K562 (cell line): Measurements from ENCODE around the gene HOXD4. TPM values are rescaled to one million over a fixed set of nuclear protein-coding genes. Genes with fewer than 3 reads are reported as not detected.
A peak's percentile ranks its signal among the peaks of the same experiment; 100 is the strongest.

ENCODE experiments used
- ATAC-seq: fragments of 200-7000 bp; cut with Tn5 transposase; 3 replicates; pipeline ENCODE4 v1.9.1; 2020; ENCODE audit warnings: moderate library complexity
- BruUV-seq: library from RNA; stranded (reverse); fragments of 400-500 nt; replicated peaks from 2 replicates; lab custom pipeline; 2021; lab: Mats Ljungman, UMichigan
- CTCF ChIA-PET: fragments of 300-600 bp; formaldehyde crosslinking; extraction: SDS; loops from one replicate; lab custom pipeline; 2021; ENCODE audit warnings: low intra/inter-chr PET ratio; lab: Yijun Ruan, JAX
- POLR2A ChIA-PET: fragments of 300-600, 350-650 bp; sonication (Branson Sonifier 250); formaldehyde crosslinking; extraction: SDS; loops from one replicate; lab custom pipeline; 2021; ENCODE audit warnings: antibody characterized with exemption, inconsistent platforms; lab: Yijun Ruan, JAX
- DNase-seq, 4 experiments: peaks; one replicate each; pipeline versions ENCODE4 v3.0.0 to v3.0.0-alpha.2; 2011 to 2018; ENCODE audit warnings: low spot score in 3 of 4, mixed read lengths in 3 of 4; ENCODE audit errors: extremely low read depth in 1 of 4
- FAIRE-seq: peaks from 2 replicates; lab custom pipeline; 2011; peaks lifted over from hg19 to GRCh38; lab: Jason Lieb, UNC
- H2AFZ ChIP-seq: 2 replicates; pipeline ENCODE4 v1.6.0; 2011; ENCODE audit warnings: low read depth, low read length, control low read depth, inconsistent platforms
- H3K27ac ChIP-seq: fragments of 200-600 bp; 3 replicates; pipeline ENCODE4 v1.8.0; 2011; ENCODE audit warnings: low read depth, mild to moderate bottlenecking, control low read depth, inconsistent platforms, low read length, moderate library complexity, mixed read lengths; ENCODE audit errors: extremely low read depth
- H3K27me3 ChIP-seq, 2 experiments: fragments of 300-600 bp in 1 of 2; 2 replicates in 1 of 2; 3 replicates in 1 of 2; pipeline versions ENCODE4 v1.6.0 to v1.8.0; 2011; ENCODE audit warnings: inconsistent platforms in 2 of 2, low read length in 2 of 2, mild to moderate bottlenecking in 1 of 2, mixed read lengths in 1 of 2, moderate library complexity in 1 of 2; ENCODE audit not compliant: control insufficient read depth in 2 of 2, insufficient read depth in 2 of 2
- H3K36me3 ChIP-seq: fragments of 300-600 bp; 3 replicates; pipeline ENCODE4 v1.8.0; 2011; ENCODE audit warnings: mild to moderate bottlenecking, low read length, inconsistent platforms; ENCODE audit not compliant: control insufficient read depth, insufficient read depth
- H3K4me1 ChIP-seq, 2 experiments: fragments of 200-600 bp in 1 of 2; replicated peaks in 1 of 2; 2 replicates in 1 of 2; 3 replicates in 1 of 2; pipeline versions ENCODE4 v1.5.1 to v1.8.0; 2011; ENCODE audit warnings: inconsistent platforms in 2 of 2, low read length in 2 of 2, mild to moderate bottlenecking in 1 of 2, mixed read lengths in 1 of 2, moderate library complexity in 1 of 2; ENCODE audit not compliant: control insufficient read depth in 2 of 2, insufficient read depth in 2 of 2
- H3K4me2 ChIP-seq: 2 replicates; pipeline ENCODE4 v1.6.1; 2011; ENCODE audit warnings: low read length, control low read depth, inconsistent platforms, mixed read lengths; ENCODE audit not compliant: insufficient read depth
- H3K4me3 ChIP-seq: fragments of 200-600 bp; sonication (generic), shearing (Covaris generic); 2 replicates; pipeline ENCODE4 v1.5.1; 2016; ENCODE audit warnings: control low read depth, inconsistent platforms
- H3K79me2 ChIP-seq: fragments of 200-600 bp; 3 replicates; pipeline ENCODE4 v1.8.0; 2011; ENCODE audit warnings: low read length, inconsistent platforms; ENCODE audit not compliant: control insufficient read depth, insufficient read depth
- H3K9ac ChIP-seq, 2 experiments: 2 replicates each; pipeline versions ENCODE4 v1.6.0 to v1.6.1; 2011; ENCODE audit warnings: low read depth in 2 of 2, low read length in 2 of 2, control low read depth in 1 of 2, inconsistent platforms in 1 of 2, mild to moderate bottlenecking in 1 of 2, mixed read lengths in 1 of 2; ENCODE audit not compliant: insufficient read depth in 1 of 2
- H3K9me1 ChIP-seq: one replicate; pipeline ENCODE4 v1.6.0; 2011; ENCODE audit warnings: inconsistent platforms, mild to moderate bottlenecking, low read length, moderate library complexity; ENCODE audit not compliant: control insufficient read depth, insufficient read depth
- H3K9me3 ChIP-seq: replicated peaks from 2 replicates; pipeline ENCODE4 v1.5.1; 2011; ENCODE audit warnings: low read depth, low read length, inconsistent platforms; ENCODE audit not compliant: control insufficient read depth, insufficient read depth
- H4K20me1 ChIP-seq: replicated peaks from 2 replicates; pipeline ENCODE4 v1.6.1; 2011; ENCODE audit warnings: low read length, inconsistent platforms, mixed read lengths; ENCODE audit not compliant: control insufficient read depth, insufficient read depth
- ETV6 ChIP-seq, 3 experiments: fragments of 150-350 bp in 1 of 3; sonication (generic) in 1 of 3; formaldehyde crosslinking in 1 of 3; IDR thresholded peaks; 2 replicates each; pipeline versions ENCODE4 v1.6.1 to v1.8.0; 2014 to 2022; ENCODE audit warnings: borderline replicate concordance in 2 of 3, low read depth in 2 of 3, antibody characterized with exemption in 1 of 3, low read length in 1 of 3, mild to moderate bottlenecking in 1 of 3, missing genetic modification reagents in 1 of 3
- EZH2 ChIP-seq: IDR thresholded peaks from 2 replicates; pipeline ENCODE4 v1.6.1; 2012; ENCODE audit warnings: low read depth, mild to moderate bottlenecking, inconsistent platforms, low read length, borderline replicate concordance
- MAFF ChIP-seq: IDR thresholded peaks from 2 replicates; pipeline ENCODE4 v1.6.1; 2012; ENCODE audit warnings: low read length, improper control_type of control experiment
- MEIS2 ChIP-seq: fragments of 450-650 bp; IDR thresholded peaks from 2 replicates; pipeline ENCODE4 v1.6.1; 2014; ENCODE audit warnings: mild to moderate bottlenecking; ENCODE audit not compliant: partially characterized antibody
- NFE2 ChIP-seq: IDR thresholded peaks from 2 replicates; pipeline ENCODE4 v1.6.1; 2014; ENCODE audit warnings: antibody characterized with exemption, low read depth
- NFIC ChIP-seq: fragments of 450-650 bp; IDR thresholded peaks from 2 replicates; pipeline ENCODE4 v1.6.1; 2017; ENCODE audit warnings: mild to moderate bottlenecking, inconsistent platforms
- THAP12 ChIP-seq: fragments of 250-450 bp; sonication (Bioruptor Pico); IDR thresholded peaks from 2 replicates; pipeline ENCODE4 v1.9.0; 2021; ENCODE audit warnings: mild to moderate bottlenecking, inconsistent platforms
- ZC3H4 ChIP-seq: sonication (generic); formaldehyde crosslinking; IDR thresholded peaks from 2 replicates; pipeline ENCODE4 v1.9.0; 2021; ENCODE audit warnings: missing genetic modification reagents, borderline replicate concordance
- ZNF583 ChIP-seq: fragments of 250-450 bp; sonication (Bioruptor Pico); IDR thresholded peaks from 2 replicates; pipeline ENCODE4 v1.4.0; 2020
- ZSCAN29 ChIP-seq: fragments of 450-650 bp; IDR thresholded peaks from 2 replicates; pipeline ENCODE4 v1.6.1; 2017
- WGBS: fragments of 100-300 bp; shearing (Covaris generic); methylation state at CpG from one replicate; pipeline ENCODE4 v1.1.6; 2016; ENCODE audit warnings: low coverage, mixed read lengths; ENCODE audit not compliant: insufficient coverage; ENCODE audit errors: missing lambda C conversion rate; 5-methylcytosine and 5-hydroxymethylcytosine counted together
- in situ Hi-C: fragments of 300-500 bp; cut with MboI; formaldehyde crosslinking; loops from 4 replicates; pipeline ENCODE4 v1.15.0; 2018; ENCODE audit warnings: inconsistent platforms, mixed read lengths
- intact Hi-C: fragments of 100-400 bp; cut with micrococcal nuclease; formaldehyde crosslinking; loops from 2 replicates; pipeline ENCODE4 v1.14.2; 2022
- polyA plus RNA-seq, 8 experiments: library from polyadenylated mRNA; depleted of rRNA in 4 of 8; stranded (reverse) in 5 of 8; unstranded in 3 of 8; fragments of >200 nt; fragmentation: Nextera tagmentation in 2 of 8; fragmentation: Illumina TruSeq in 1 of 8; extraction: Ambion mirVana in 2 of 8; extraction: Trizol in 1 of 8; gene quantifications; 2 replicates each; pipeline versions ENCODE4 v1.2.1 to v1.2.3, GENCODE V29; 2011 to 2014; ENCODE audit warnings: inconsistent platforms in 1 of 8, missing spikeins in 1 of 8
- total RNA-seq, 7 experiments: library from RNA; depleted of rRNA in 6 of 7; stranded (reverse); fragments of >200 nt in 6 of 7; fragmentation: Illumina TruSeq in 2 of 7; extraction: Trizol in 2 of 7; gene quantifications; 2 replicates each; pipeline versions ENCODE4 v1.2.1 to v1.2.3, GENCODE V29; 2011 to 2021; ENCODE audit warnings: low replicate concordance in 1 of 7

HOXD4 gene
- total and polyA plus RNA-seq, 9 of the 15 experiments (the other 6 are each of a cell fraction or from before 2014, with no cell fraction given) = not detected

GRCh38 chr2:176164201-176164600, 12.9 kb downstream of the HOXD4 start:
- FAIRE-seq (no peak), ATAC-seq (no peak), DNase-seq (no peak)
- Histone ChIP-seq H3K4me2 (no peak overlapping the region), H3K79me2 (no peaks in the 10 kb centered on the region), H2AFZ (no peak overlapping the region), H3K27me3 (peaks cover 64 to 65% of the 10 kb centered on the region in 2 experiments), H3K4me3 (no peak overlapping the region), H3K4me1 (peaks cover 0 to 26% of the 10 kb centered on the region in 2 experiments; a peak in 3 of 5 replicates), H3K9me1 (no peaks in the 10 kb centered on the region), H3K36me3 (no peaks in the 10 kb centered on the region), H3K9me3 (no peaks in the 10 kb centered on the region), H3K27ac (no peak overlapping the region), H3K9ac (no peak overlapping the region), H4K20me1 (peaks cover 8% of the 10 kb centered on the region)
- WGBS = 3% methylated on average over 13 of the region's 13 CpGs
- in situ Hi-C loops = no loop called here
- ChIA-PET CTCF (no interaction called here), POLR2A (interaction anchor here (0.6 kb wide), 1 partner anchor 341 kb away, joined by 4 read pairs; no protein-coding TSS in a partner anchor)
- intact Hi-C loops = no loop called here
- BruUV-seq = no TSS peak
- TF ChIP-seq ZSCAN29 (no peak), NFIC (no peak)
- TF ChIP-seq, all 486 proteins: peak for 0

GRCh38 chr2:176164611-176165369, 13.4 kb downstream of the HOXD4 start:
- no peak overlapping the region for H2AFZ ChIP-seq
- no peaks in the 10 kb centered on the region for H3K9me3 ChIP-seq
- CTCF ChIA-PET = no interaction called here
- peaks cover 58 to 59% of the 10 kb centered on the region in 2 experiments for H3K27me3 ChIP-seq
- H3K4me1 ChIP-seq = peaks cover 0 to 22% of the 10 kb centered on the region in 2 experiments; a peak in 3 of 5 replicates
- ATAC-seq = no peak; the same call in 2 of the 3 replicates
- H3K4me3 ChIP-seq = no peak overlapping the region
- TF ChIP-seq ETV6 (IDR thresholded peaks at IDR 0.05; ENCODE audit: borderline replicate concordance in 1 of 2, low read depth in 2 of 2, low read length in 1 of 2) (no peak), ETV6 (CRISPR knock-in tag; IDR thresholded peaks at IDR 0.05; ENCODE audit: borderline replicate concordance) (no peak), NFE2 (no peak), THAP12 (no peak), ZC3H4 (no peak), ZNF583 (CRISPR knock-in tag) (no peak), EZH2 (peak; percentile 74; the same call in 1 of the 2 replicates), NFIC (no peak), MAFF (no peak), MEIS2 (peak; percentile 43)
- TF ChIP-seq, all 486 proteins: peak for 2
- Histone ChIP-seq H3K79me2 (no peaks in the 10 kb centered on the region), H3K4me2 (no peak overlapping the region), H3K36me3 (no peaks in the 10 kb centered on the region), H3K9me1 (no peaks in the 10 kb centered on the region), H3K27ac (no peak overlapping the region), H4K20me1 (peaks cover 8% of the 10 kb centered on the region), H3K9ac (no peak overlapping the region)
- DNase-seq = no peak
- WGBS = 6% methylated on average over 45 of the region's 52 CpGs
- no TSS peak for BruUV-seq
- intact Hi-C loops (no loop called here), in situ Hi-C loops (no loop called here)
- FAIRE-seq = no peak
- POLR2A ChIA-PET = interaction anchor here (0.6 to 1.8 kb wide), 4 partner anchors 9 to 341 kb away, joined by 3 to 4 read pairs (median 3); no protein-coding TSS in a partner anchor
